ENCODE measurements around the gene CCDC12. TPM values are rescaled to one million over a fixed set of nuclear protein-coding genes. Genes with fewer than 3 reads are reported as not detected.
"Not testable (repeated sequence)": the region's sequence is repeated elsewhere in the genome, so short reads cannot be mapped to it uniquely, and the experiment has no call there.

The CCDC12 gene
- total RNA-seq, 2 experiments from 2014 or later, result 57.0 to 59.1 TPM

GRCh38 chr3:46923559-46924350 lies 52.8 kb downstream of the CCDC12 start:
- POLR2A ChIA-PET, result no interaction called here
- CTCF ChIA-PET, result interaction anchor here (0.6 to 2.9 kb wide), 9 partner anchors 10 to 444 kb away, joined by 3 to 20 read pairs (median 5); partner anchors contain the start of gene PTH1R

- POLR2A ChIA-PET, result no interaction called here
These were observed 53.5 kb downstream of the CCDC12 start for GRCh38 chr3:46922871-46923558.

GRCh38 chr3:46922426-46922825 lies 54.1 kb downstream of the CCDC12 start:
- CTCF ChIA-PET, result interaction anchor here (1.4 to 2.9 kb wide), 5 partner anchors 10 to 75 kb away, joined by 5 to 20 read pairs (median 13); no protein-coding TSS in a partner anchor

More at GRCh38 chr3:46922871-46923558, 53.5 kb downstream of the CCDC12 start:
- CTCF ChIA-PET, result interaction anchor here (0.7 to 2.9 kb wide), 7 partner anchors 10 to 75 kb away, joined by 3 to 20 read pairs (median 5); partner anchors contain the start of gene PTH1R

GRCh38 chr3:46921871-46922271 lies 54.7 kb downstream of the CCDC12 start:
- CTCF ChIA-PET, result interaction anchor here (1.9 to 2.6 kb wide), 2 partner anchors 9 to 37 kb away, joined by 5 to 15 read pairs; no protein-coding TSS in a partner anchor
- POLR2A ChIA-PET, result no interaction called here

More at GRCh38 chr3:46922426-46922825, 54.1 kb downstream of the CCDC12 start:
- POLR2A ChIA-PET, result no interaction called here

GRCh38 chr3:46921041-46921440 lies 55.5 kb downstream of the CCDC12 start:
- CTCF ChIA-PET, result no interaction called here
- POLR2A ChIA-PET, result no interaction called here

GRCh38 chr3:46918634-46919033 lies 57.9 kb downstream of the CCDC12 start:
- ChIA-PET POLR2A (no interaction called here), CTCF (no interaction called here)

GRCh38 chr3:46918202-46918601 lies 58.3 kb downstream of the CCDC12 start:
- CTCF ChIA-PET, result no interaction called here
- POLR2A ChIA-PET, result no interaction called here

- ChIA-PET CTCF (interaction anchor here (0.6 to 0.9 kb wide), 2 partner anchors 45 to 304 kb away, joined by 4 read pairs; no protein-coding TSS in a partner anchor), POLR2A (no interaction called here)
These were observed 59.3 kb downstream of the CCDC12 start for GRCh38 chr3:46917257-46917656.

GRCh38 chr3:46916799-46917198 lies 59.7 kb downstream of the CCDC12 start:
- ChIA-PET POLR2A (no interaction called here), CTCF (interaction anchor here (0.9 kb wide), 1 partner anchor 305 kb away, joined by 4 read pairs; no protein-coding TSS in a partner anchor)

GRCh38 chr3:46916278-46916677 lies 60.3 kb downstream of the CCDC12 start:
- POLR2A ChIA-PET, result no interaction called here
- CTCF ChIA-PET, result no interaction called here

- ChIA-PET POLR2A (interaction anchor here (0.8 kb wide), 1 partner anchor 80 kb away, joined by 3 read pairs; no protein-coding TSS in a partner anchor), CTCF (interaction anchor here (0.7 to 1.0 kb wide), 2 partner anchors 48 to 67 kb away, joined by 3 to 4 read pairs; no protein-coding TSS in a partner anchor)
These were observed 61.2 kb downstream of the CCDC12 start for GRCh38 chr3:46915297-46915822.

GRCh38 chr3:46914849-46915248 lies 61.7 kb downstream of the CCDC12 start:
- CTCF ChIA-PET, result interaction anchor here (0.7 to 1.0 kb wide), 2 partner anchors 48 to 66 kb away, joined by 3 to 4 read pairs; no protein-coding TSS in a partner anchor
- POLR2A ChIA-PET, result no interaction called here

GRCh38 chr3:46913644-46914043 lies 62.9 kb downstream of the CCDC12 start:
- ChIA-PET CTCF (interaction anchor here (1.3 to 3.3 kb wide), 2 partner anchors 9 to 19 kb away, joined by 3 to 15 read pairs; no protein-coding TSS in a partner anchor), POLR2A (no interaction called here)

GRCh38 chr3:46912986-46913385 lies 63.6 kb downstream of the CCDC12 start:
- ChIA-PET CTCF (interaction anchor here (0.6 to 3.3 kb wide), 5 partner anchors 10 to 208 kb away, joined by 3 to 15 read pairs (median 3); no protein-coding TSS in a partner anchor), POLR2A (interaction anchor here (0.7 kb wide), 1 partner anchor 75 kb away, joined by 4 read pairs; no protein-coding TSS in a partner anchor)

GRCh38 chr3:46910914-46911313 lies 65.6 kb downstream of the CCDC12 start:
- POLR2A ChIA-PET, result not testable (repeated sequence)
- CTCF ChIA-PET, result interaction anchor here (3.3 kb wide), 1 partner anchor 12 kb away, joined by 15 read pairs; no protein-coding TSS in a partner anchor

- POLR2A ChIA-PET, result interaction anchor here (1.0 kb wide), 1 partner anchor 254 kb away, joined by 5 read pairs; the partner anchor contains the start of gene SETD2
- CTCF ChIA-PET, result interaction anchor here (0.8 to 1.8 kb wide), 15 partner anchors 15 to 212 kb away, joined by 3 to 8 read pairs (median 4); partner anchors contain the start of genes NBEAL2 and PTH1R
These were observed 66.3 kb downstream of the CCDC12 start for GRCh38 chr3:46910166-46910760.

GRCh38 chr3:46909535-46910161 lies 66.9 kb downstream of the CCDC12 start:
- CTCF ChIA-PET, result interaction anchor here (0.8 to 1.8 kb wide), 18 partner anchors 9 to 212 kb away, joined by 3 to 8 read pairs (median 4); partner anchors contain the start of genes NBEAL2 and PTH1R
- POLR2A ChIA-PET, result interaction anchor here (1.0 kb wide), 1 partner anchor 254 kb away, joined by 5 read pairs; the partner anchor contains the start of gene SETD2

GRCh38 chr3:46908986-46909534 lies 67.5 kb downstream of the CCDC12 start:
- POLR2A ChIA-PET, result interaction anchor here (1.0 kb wide), 1 partner anchor 255 kb away, joined by 5 read pairs; the partner anchor contains the start of gene SETD2
- CTCF ChIA-PET, result interaction anchor here (0.8 to 1.8 kb wide), 16 partner anchors 8 to 207 kb away, joined by 3 to 8 read pairs (median 4); partner anchors contain the start of gene NBEAL2
